GM18868 (cell line): ENCODE data around the gene NAGA.
A peak's percentile ranks its signal among the peaks of the same experiment; 100 is the strongest.
"Not testable (repeated sequence)": the region's sequence is repeated elsewhere in the genome, so short reads cannot be mapped to it uniquely, and the experiment has no call there.

Source experiments
- ATAC-seq: cut with Tn5 transposase; IDR thresholded peaks from one replicate; pipeline ENCODE4 v1.9.1; 2021; ENCODE audit warnings: mild to moderate bottlenecking, moderate library complexity; ENCODE audit not compliant: unreplicated experiment

The NAGA gene

GRCh38 chr22:42070517-42071422, at the start of gene NAGA:
NAGA (minus strand) TSS chr22:42070812; CDS start chr22:42070297, 515 bp downstream.
- ATAC-seq: peak; percentile 91

- ATAC-seq: no peak
Measured at GRCh38 chr22:42116848-42117424, 46.3 kb upstream of the NAGA start.

GRCh38 chr22:42115420-42115830, 44.8 kb upstream of the NAGA start:
- not testable (repeated sequence) for ATAC-seq

GRCh38 chr22:42114721-42115120, 44.1 kb upstream of the NAGA start:
- no peak for ATAC-seq

GRCh38 chr22:42112793-42113192, 42.2 kb upstream of the NAGA start:
- not testable (repeated sequence) for ATAC-seq

- no peak for ATAC-seq
Measured at GRCh38 chr22:42111798-42112197, 41.2 kb upstream of the NAGA start.

- ATAC-seq: no peak
Measured at GRCh38 chr22:42108848-42109247, 38.2 kb upstream of the NAGA start.

- not testable (repeated sequence) for ATAC-seq
Measured at GRCh38 chr22:42104332-42104860, 33.8 kb upstream of the NAGA start.

- no peak for ATAC-seq
Measured at GRCh38 chr22:42101199-42101598, 30.6 kb upstream of the NAGA start.

- ATAC-seq: no peak
Measured at GRCh38 chr22:42091455-42091782, 20.8 kb upstream of the NAGA start.

- peak; percentile 90 for ATAC-seq
Measured at GRCh38 chr22:42090596-42091454, 20.2 kb upstream of the NAGA start, which contains the start of gene NDUFA6. NDUFA6 (minus strand) TSS chr22:42090772; CDS start chr22:42090744, 28 bp downstream.

- no peak for ATAC-seq
Measured at GRCh38 chr22:42086051-42086450, 15.4 kb upstream of the NAGA start.

GRCh38 chr22:42084874-42085273, 14.3 kb upstream of the NAGA start:
- ATAC-seq: no peak

- no peak for ATAC-seq
Measured at GRCh38 chr22:42083119-42083518, 12.5 kb upstream of the NAGA start.

GRCh38 chr22:42080287-42080686, 9.7 kb upstream of the NAGA start:
- ATAC-seq: no peak

GRCh38 chr22:42079319-42080251, 9.0 kb upstream of the NAGA start, which contains the start of gene SMDT1:
SMDT1 (plus strand) TSS chr22:42079700; CDS start chr22:42079769, 69 bp downstream.
- ATAC-seq: peak; percentile 79

GRCh38 chr22:42078469-42079318, 8.1 kb upstream of the NAGA start:
- no peak for ATAC-seq

GRCh38 chr22:42077486-42078125, 7.0 kb upstream of the NAGA start:
- no peak for ATAC-seq
